K562 (cell line): ENCODE results near the gene FAM120C. TPM values are rescaled to one million over a fixed set of nuclear protein-coding genes. Genes with fewer than 3 reads are reported as not detected.

Experiments
- ATAC-seq: fragments of 200-7000 bp; cut with Tn5 transposase; 3 replicates; pipeline ENCODE4 v1.9.1; 2020; ENCODE audit warnings: moderate library complexity
- BruUV-seq: library from RNA; stranded (reverse); fragments of 400-500 nt; replicated peaks from 2 replicates; lab custom pipeline; 2021; lab: Mats Ljungman, UMichigan
- CTCF ChIA-PET: fragments of 300-600 bp; formaldehyde crosslinking; extraction: SDS; loops from one replicate; lab custom pipeline; 2021; ENCODE audit warnings: low intra/inter-chr PET ratio; lab: Yijun Ruan, JAX
- POLR2A ChIA-PET: fragments of 300-600, 350-650 bp; sonication (Branson Sonifier 250); formaldehyde crosslinking; extraction: SDS; loops from one replicate; lab custom pipeline; 2021; ENCODE audit warnings: antibody characterized with exemption, inconsistent platforms; lab: Yijun Ruan, JAX
- DNase-seq, 4 experiments: peaks; one replicate each; pipeline versions ENCODE4 v3.0.0 to v3.0.0-alpha.2; 2011 to 2018; ENCODE audit warnings: low spot score in 3 of 4, mixed read lengths in 3 of 4; ENCODE audit errors: extremely low read depth in 1 of 4
- FAIRE-seq: peaks from 2 replicates; lab custom pipeline; 2011; peaks lifted over from hg19 to GRCh38; lab: Jason Lieb, UNC
- H2AFZ ChIP-seq: 2 replicates; pipeline ENCODE4 v1.6.0; 2011; ENCODE audit warnings: low read depth, low read length, control low read depth, inconsistent platforms
- H3K27ac ChIP-seq: fragments of 200-600 bp; 3 replicates; pipeline ENCODE4 v1.8.0; 2011; ENCODE audit warnings: low read depth, mild to moderate bottlenecking, control low read depth, inconsistent platforms, low read length, moderate library complexity, mixed read lengths; ENCODE audit errors: extremely low read depth
- H3K27me3 ChIP-seq, 2 experiments: fragments of 300-600 bp in 1 of 2; 2 replicates in 1 of 2; 3 replicates in 1 of 2; pipeline versions ENCODE4 v1.6.0 to v1.8.0; 2011; ENCODE audit warnings: inconsistent platforms in 2 of 2, low read length in 2 of 2, mild to moderate bottlenecking in 1 of 2, mixed read lengths in 1 of 2, moderate library complexity in 1 of 2; ENCODE audit not compliant: control insufficient read depth in 2 of 2, insufficient read depth in 2 of 2
- H3K36me3 ChIP-seq: fragments of 300-600 bp; 3 replicates; pipeline ENCODE4 v1.8.0; 2011; ENCODE audit warnings: mild to moderate bottlenecking, low read length, inconsistent platforms; ENCODE audit not compliant: control insufficient read depth, insufficient read depth
- H3K4me1 ChIP-seq, 2 experiments: fragments of 200-600 bp in 1 of 2; replicated peaks in 1 of 2; 2 replicates in 1 of 2; 3 replicates in 1 of 2; pipeline versions ENCODE4 v1.5.1 to v1.8.0; 2011; ENCODE audit warnings: inconsistent platforms in 2 of 2, low read length in 2 of 2, mild to moderate bottlenecking in 1 of 2, mixed read lengths in 1 of 2, moderate library complexity in 1 of 2; ENCODE audit not compliant: control insufficient read depth in 2 of 2, insufficient read depth in 2 of 2
- H3K4me2 ChIP-seq: 2 replicates; pipeline ENCODE4 v1.6.1; 2011; ENCODE audit warnings: low read length, control low read depth, inconsistent platforms, mixed read lengths; ENCODE audit not compliant: insufficient read depth
- H3K4me3 ChIP-seq: fragments of 200-600 bp; sonication (generic), shearing (Covaris generic); 2 replicates; pipeline ENCODE4 v1.5.1; 2016; ENCODE audit warnings: control low read depth, inconsistent platforms
- H3K79me2 ChIP-seq: fragments of 200-600 bp; 3 replicates; pipeline ENCODE4 v1.8.0; 2011; ENCODE audit warnings: low read length, inconsistent platforms; ENCODE audit not compliant: control insufficient read depth, insufficient read depth
- H3K9ac ChIP-seq, 2 experiments: 2 replicates each; pipeline versions ENCODE4 v1.6.0 to v1.6.1; 2011; ENCODE audit warnings: low read depth in 2 of 2, low read length in 2 of 2, control low read depth in 1 of 2, inconsistent platforms in 1 of 2, mild to moderate bottlenecking in 1 of 2, mixed read lengths in 1 of 2; ENCODE audit not compliant: insufficient read depth in 1 of 2
- H3K9me1 ChIP-seq: one replicate; pipeline ENCODE4 v1.6.0; 2011; ENCODE audit warnings: inconsistent platforms, mild to moderate bottlenecking, low read length, moderate library complexity; ENCODE audit not compliant: control insufficient read depth, insufficient read depth
- H3K9me3 ChIP-seq: replicated peaks from 2 replicates; pipeline ENCODE4 v1.5.1; 2011; ENCODE audit warnings: low read depth, low read length, inconsistent platforms; ENCODE audit not compliant: control insufficient read depth, insufficient read depth
- H4K20me1 ChIP-seq: replicated peaks from 2 replicates; pipeline ENCODE4 v1.6.1; 2011; ENCODE audit warnings: low read length, inconsistent platforms, mixed read lengths; ENCODE audit not compliant: control insufficient read depth, insufficient read depth
- BACH1 ChIP-seq: fragments of 200-800 bp; sonication (Bioruptor generic); IDR thresholded peaks from 2 replicates; pipeline ENCODE4 v1.6.1; 2016; ENCODE audit warnings: missing genetic modification characterization, missing compliant biosample characterization
- HMGN3 ChIP-seq: IDR thresholded peaks from 2 replicates; pipeline ENCODE4 v1.6.1; 2011; ENCODE audit warnings: borderline replicate concordance, low read depth, mild to moderate bottlenecking, mixed read lengths, low read length; ENCODE audit not compliant: insufficient read length; ENCODE audit errors: extremely low read depth
- MED1 ChIP-seq: sonication (generic); formaldehyde crosslinking; IDR thresholded peaks from 2 replicates; pipeline ENCODE4 v1.8.1; 2023; ENCODE audit warnings: missing genetic modification reagents, borderline replicate concordance
- NBN ChIP-seq: fragments of 450-650 bp; IDR thresholded peaks from 2 replicates; pipeline ENCODE4 v1.6.1; 2016; ENCODE audit warnings: low read depth, mild to moderate bottlenecking
- NR2C2 ChIP-seq, 2 experiments: fragments of 200-800 bp in 1 of 2; sonication (Bioruptor generic) in 1 of 2; sonication (generic) in 1 of 2; formaldehyde crosslinking in 1 of 2; IDR thresholded peaks; 2 replicates each; pipeline versions ENCODE4 v1.6.1 to v1.8.0; 2016 to 2022; ENCODE audit warnings: mild to moderate bottlenecking in 1 of 2, missing compliant biosample characterization in 1 of 2, missing genetic modification characterization in 1 of 2, missing genetic modification reagents in 1 of 2
- XRCC4 ChIP-seq: IDR thresholded peaks from one replicate; pipeline ENCODE4 v1.6.1; 2011; ENCODE audit not compliant: insufficient read depth, insufficient read length; ENCODE audit errors: extremely low read depth
- ZNF274 ChIP-seq: IDR thresholded peaks from 2 replicates; pipeline ENCODE4 v1.6.1; 2011; ENCODE audit warnings: low read depth, mild to moderate bottlenecking, low read length, moderate library complexity, borderline replicate concordance
- WGBS: fragments of 100-300 bp; shearing (Covaris generic); methylation state at CpG from one replicate; pipeline ENCODE4 v1.1.6; 2016; ENCODE audit warnings: low coverage, mixed read lengths; ENCODE audit not compliant: insufficient coverage; ENCODE audit errors: missing lambda C conversion rate; 5-methylcytosine and 5-hydroxymethylcytosine counted together
- in situ Hi-C: fragments of 300-500 bp; cut with MboI; formaldehyde crosslinking; loops from 4 replicates; pipeline ENCODE4 v1.15.0; 2018; ENCODE audit warnings: inconsistent platforms, mixed read lengths
- intact Hi-C: fragments of 100-400 bp; cut with micrococcal nuclease; formaldehyde crosslinking; loops from 2 replicates; pipeline ENCODE4 v1.14.2; 2022
- polyA plus RNA-seq, 8 experiments: library from polyadenylated mRNA; depleted of rRNA in 4 of 8; stranded (reverse) in 5 of 8; unstranded in 3 of 8; fragments of >200 nt; fragmentation: Nextera tagmentation in 2 of 8; fragmentation: Illumina TruSeq in 1 of 8; extraction: Ambion mirVana in 2 of 8; extraction: Trizol in 1 of 8; gene quantifications; 2 replicates each; pipeline versions ENCODE4 v1.2.1 to v1.2.3, GENCODE V29; 2011 to 2014; ENCODE audit warnings: inconsistent platforms in 1 of 8, missing spikeins in 1 of 8
- total RNA-seq, 7 experiments: library from RNA; depleted of rRNA in 6 of 7; stranded (reverse); fragments of >200 nt in 6 of 7; fragmentation: Illumina TruSeq in 2 of 7; extraction: Trizol in 2 of 7; gene quantifications; 2 replicates each; pipeline versions ENCODE4 v1.2.1 to v1.2.3, GENCODE V29; 2011 to 2021; ENCODE audit warnings: low replicate concordance in 1 of 7
- TF ChIP-seq, protein P1 (sequence below): IDR thresholded peaks from 2 replicates; pipeline ENCODE4 v1.6.1; 2011; ENCODE audit not compliant: insufficient read length; ENCODE audit errors: extremely low read depth

FAM120C gene
- total and polyA plus RNA-seq, 9 of the 15 experiments (the other 6 are each of a cell fraction or from before 2014, with no cell fraction given): 0.21 to 6.7 (median 2.1) TPM

DNA sequence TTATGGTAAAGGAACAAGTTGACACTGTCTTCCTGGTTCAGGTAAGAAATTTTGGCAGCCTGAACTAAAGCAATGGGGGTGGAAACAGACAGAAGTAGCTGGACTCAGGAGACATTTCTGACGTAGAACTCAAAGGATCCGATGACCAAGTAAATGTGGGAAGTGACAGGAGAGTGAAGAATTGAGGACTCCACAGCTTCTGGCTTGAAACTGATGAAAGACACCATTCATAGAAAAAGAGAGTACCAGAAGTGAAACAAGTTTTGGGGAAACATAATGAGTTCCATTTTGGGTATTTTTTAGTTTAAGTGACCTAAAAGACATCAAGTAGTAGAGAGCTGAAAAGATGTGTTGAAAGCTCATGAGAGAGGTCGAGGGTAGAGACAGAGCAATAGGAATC lies 5.7 kb downstream of the FAM120C start:
- no peaks in the 10 kb centered on the region for H3K27me3 ChIP-seq
- H3K4me3 ChIP-seq: no peak overlapping the region
- H3K9me1 ChIP-seq: no peaks in the 10 kb centered on the region
- no peak overlapping the region for H3K27ac ChIP-seq
- no peaks in the 10 kb centered on the region for H4K20me1 ChIP-seq
- FAIRE-seq: no peak
- BruUV-seq: no TSS peak
- no peak for TF ChIP-seq NR2C2 (CRISPR knock-in tag; IDR thresholded peaks at IDR 0.05)
- TF ChIP-seq NR2C2 (tag; IDR thresholded peaks at IDR 0.05): no peak
- TF ChIP-seq ZNF274: no peak
- TF ChIP-seq, protein P1, sequence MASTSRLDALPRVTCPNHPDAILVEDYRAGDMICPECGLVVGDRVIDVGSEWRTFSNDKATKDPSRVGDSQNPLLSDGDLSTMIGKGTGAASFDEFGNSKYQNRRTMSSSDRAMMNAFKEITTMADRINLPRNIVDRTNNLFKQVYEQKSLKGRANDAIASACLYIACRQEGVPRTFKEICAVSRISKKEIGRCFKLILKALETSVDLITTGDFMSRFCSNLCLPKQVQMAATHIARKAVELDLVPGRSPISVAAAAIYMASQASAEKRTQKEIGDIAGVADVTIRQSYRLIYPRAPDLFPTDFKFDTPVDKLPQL: no peak
- TF ChIP-seq NBN: no peak
- TF ChIP-seq XRCC4: no peak
- no peak for TF ChIP-seq BACH1 (tag)
- no peak for TF ChIP-seq HMGN3
- TF ChIP-seq MED1 (CRISPR knock-in tag): no peak
- H3K79me2 ChIP-seq: peaks cover 44% of the 10 kb centered on the region
- H3K4me2 ChIP-seq: no peak overlapping the region
- no peaks in the 10 kb centered on the region for H3K9me3 ChIP-seq
- peaks cover 7% of the 10 kb centered on the region; the same call in 1 of the 3 replicates for H3K36me3 ChIP-seq
- H3K4me1 ChIP-seq: peaks cover 0 to 2% of the 10 kb centered on the region in 2 experiments; a peak in 2 of 5 replicates
- whole genome bisulfite sequencing: 30% methylated on average over 1 of the region's 3 CpGs
- no peak overlapping the region for H3K9ac ChIP-seq
- ChIA-PET CTCF (no interaction called here), POLR2A (no interaction called here)
- intact Hi-C loops: no loop called here
- H2AFZ ChIP-seq: no peak overlapping the region
- no peak for DNase-seq
- in situ Hi-C loops: no loop called here
- no peak for ATAC-seq
